Stomach (tissue), 4 donors: ENCODE measurements around the gene LEFTY1.

Experiments
- CTCF ChIP-seq, 7 experiments: fragments of 450-650 bp in 4 of 7; fragments of 200-600 bp in 3 of 7; sonication (generic) in 3 of 7; IDR thresholded peaks; one replicate each; pipeline ENCODE4 v1.5.1; 2016 to 2019; ENCODE audit warnings: antibody characterized with exemption in 7 of 7, control low read depth in 2 of 7, mild to moderate bottlenecking in 1 of 7
- POLR2A ChIP-seq, 4 donors: fragments of 450-650 bp; IDR thresholded peaks; one replicate each; pipeline ENCODE4 v1.6.1; 2016; ENCODE audit warnings: antibody characterized with exemption in 4 of 4, control low read depth in 2 of 4, mild to moderate bottlenecking in 1 of 4, moderate library complexity in 1 of 4
- POLR2AphosphoS5 ChIP-seq, 3 donors: sonication (generic); formaldehyde crosslinking; IDR thresholded peaks; one replicate each; pipeline ENCODE4 v1.6.1; 2016; ENCODE audit warnings: antibody characterized with exemption in 3 of 3

- TF ChIP-seq POLR2AphosphoS5 (IDR thresholded peaks at IDR 0.05) (no peak), CTCF (IDR thresholded peaks at IDR 0.05) (no peak), POLR2A (IDR thresholded peaks at IDR 0.05) (no peak)
These were observed 48.2 kb downstream of the LEFTY1 start for GRCh38 chr1:225840713-225841112.
